AG09319 (cell line): ENCODE measurements around the gene RRP15.

Experiments
- DNase-seq: peaks from one replicate; pipeline ENCODE4 v3.0.0-alpha.2; 2010; ENCODE audit warnings: low read depth; ENCODE audit errors: extremely low read depth
- TF ChIP-seq, protein P1 (sequence below): IDR thresholded peaks from 2 replicates; pipeline ENCODE4 v1.5.1; 2011; ENCODE audit warnings: low read depth, mild to moderate bottlenecking, inconsistent platforms, low read length, moderate library complexity

Gene RRP15

DNA sequence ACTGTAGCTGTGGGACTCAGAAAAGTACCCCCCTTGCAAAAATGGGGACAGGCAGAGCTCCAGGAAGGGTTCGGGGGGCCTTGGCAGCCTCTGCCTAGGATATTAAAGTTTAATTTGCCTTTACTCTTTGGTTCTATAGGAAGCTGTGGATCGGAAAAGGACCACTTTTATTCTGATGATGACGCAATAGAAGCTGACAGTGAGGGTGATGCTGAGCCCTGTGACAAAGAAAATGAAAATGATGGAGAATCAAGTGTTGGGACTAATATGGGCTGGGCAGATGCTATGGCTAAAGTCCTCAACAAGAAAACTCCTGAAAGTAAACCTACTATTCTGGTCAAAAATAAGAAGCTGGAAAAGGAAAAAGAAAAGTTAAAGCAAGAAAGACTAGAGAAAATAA is 17.1 kb downstream of the RRP15 start:
- TF ChIP-seq, protein P1, sequence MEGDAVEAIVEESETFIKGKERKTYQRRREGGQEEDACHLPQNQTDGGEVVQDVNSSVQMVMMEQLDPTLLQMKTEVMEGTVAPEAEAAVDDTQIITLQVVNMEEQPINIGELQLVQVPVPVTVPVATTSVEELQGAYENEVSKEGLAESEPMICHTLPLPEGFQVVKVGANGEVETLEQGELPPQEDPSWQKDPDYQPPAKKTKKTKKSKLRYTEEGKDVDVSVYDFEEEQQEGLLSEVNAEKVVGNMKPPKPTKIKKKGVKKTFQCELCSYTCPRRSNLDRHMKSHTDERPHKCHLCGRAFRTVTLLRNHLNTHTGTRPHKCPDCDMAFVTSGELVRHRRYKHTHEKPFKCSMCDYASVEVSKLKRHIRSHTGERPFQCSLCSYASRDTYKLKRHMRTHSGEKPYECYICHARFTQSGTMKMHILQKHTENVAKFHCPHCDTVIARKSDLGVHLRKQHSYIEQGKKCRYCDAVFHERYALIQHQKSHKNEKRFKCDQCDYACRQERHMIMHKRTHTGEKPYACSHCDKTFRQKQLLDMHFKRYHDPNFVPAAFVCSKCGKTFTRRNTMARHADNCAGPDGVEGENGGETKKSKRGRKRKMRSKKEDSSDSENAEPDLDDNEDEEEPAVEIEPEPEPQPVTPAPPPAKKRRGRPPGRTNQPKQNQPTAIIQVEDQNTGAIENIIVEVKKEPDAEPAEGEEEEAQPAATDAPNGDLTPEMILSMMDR: no peak
- no peak for DNase-seq

DNA sequence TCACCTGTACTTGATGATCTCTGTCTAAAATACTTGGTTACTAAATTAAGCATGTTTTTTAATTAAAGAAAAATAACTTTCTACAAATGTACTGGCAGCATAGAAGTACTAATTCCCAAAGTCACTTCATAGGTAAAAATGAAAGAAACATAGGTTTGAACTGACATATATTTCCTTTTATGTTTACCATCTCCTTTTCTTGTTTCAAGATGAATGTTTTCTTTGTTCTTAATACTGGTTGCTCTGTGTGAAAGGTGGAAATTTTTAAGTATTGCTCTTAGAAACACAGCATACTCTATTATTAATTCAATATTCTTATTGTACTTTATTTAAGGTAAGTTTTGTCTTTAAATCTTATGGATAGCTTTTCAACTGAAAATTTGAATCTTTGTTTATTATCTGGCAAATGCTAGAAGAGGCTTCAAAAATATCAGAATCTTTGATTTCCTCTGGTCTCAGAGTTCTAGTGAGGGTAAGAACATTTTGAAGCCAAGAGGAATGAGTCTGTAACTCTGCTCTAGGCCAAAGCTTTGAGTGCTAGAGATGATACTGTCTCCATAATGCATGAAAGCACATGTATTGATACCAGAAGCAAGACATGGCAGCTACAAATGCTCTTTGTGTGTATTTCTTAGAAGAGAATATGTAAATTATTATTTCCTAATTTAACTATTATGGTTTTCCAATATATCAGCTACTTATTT is 18.2 kb downstream of the RRP15 start:
- DNase-seq: no peak
- TF ChIP-seq, protein P1: no peak

DNA sequence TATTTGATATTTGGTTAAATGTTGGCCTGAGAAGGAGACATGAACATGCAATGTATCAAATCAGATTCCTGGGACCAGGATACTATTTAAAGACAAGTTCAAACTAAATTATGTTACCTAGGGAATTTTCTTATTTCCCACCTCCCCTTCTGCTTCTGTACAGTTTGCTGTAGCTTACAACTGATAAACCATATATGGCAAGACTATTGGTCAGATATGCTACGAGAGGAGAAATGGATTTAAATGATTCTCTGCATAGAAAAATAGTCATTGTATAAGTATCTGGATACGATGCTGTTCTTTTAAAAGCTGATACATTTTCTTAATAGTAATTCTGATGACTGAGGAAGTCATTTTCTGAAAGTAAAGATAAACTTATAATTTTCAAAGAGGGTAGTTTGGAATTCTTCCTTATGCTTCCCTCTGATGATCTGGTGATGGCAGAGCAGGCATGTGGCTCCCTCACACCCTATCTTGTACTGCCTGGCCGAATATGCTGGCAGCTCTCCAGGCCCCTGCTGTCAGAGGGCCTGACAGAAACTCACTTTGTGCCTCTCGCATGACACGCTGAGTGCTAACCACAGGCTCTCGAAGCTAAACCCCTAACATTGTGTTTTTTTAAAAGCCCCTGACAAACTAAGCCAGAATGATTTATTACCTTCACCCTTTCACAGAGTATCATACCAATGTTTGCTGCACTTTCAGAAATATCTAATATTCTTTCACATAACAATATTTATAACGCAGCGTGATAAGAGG is 19.4 kb downstream of the RRP15 start:
- TF ChIP-seq, protein P1: no peak
- no peak for DNase-seq

DNA sequence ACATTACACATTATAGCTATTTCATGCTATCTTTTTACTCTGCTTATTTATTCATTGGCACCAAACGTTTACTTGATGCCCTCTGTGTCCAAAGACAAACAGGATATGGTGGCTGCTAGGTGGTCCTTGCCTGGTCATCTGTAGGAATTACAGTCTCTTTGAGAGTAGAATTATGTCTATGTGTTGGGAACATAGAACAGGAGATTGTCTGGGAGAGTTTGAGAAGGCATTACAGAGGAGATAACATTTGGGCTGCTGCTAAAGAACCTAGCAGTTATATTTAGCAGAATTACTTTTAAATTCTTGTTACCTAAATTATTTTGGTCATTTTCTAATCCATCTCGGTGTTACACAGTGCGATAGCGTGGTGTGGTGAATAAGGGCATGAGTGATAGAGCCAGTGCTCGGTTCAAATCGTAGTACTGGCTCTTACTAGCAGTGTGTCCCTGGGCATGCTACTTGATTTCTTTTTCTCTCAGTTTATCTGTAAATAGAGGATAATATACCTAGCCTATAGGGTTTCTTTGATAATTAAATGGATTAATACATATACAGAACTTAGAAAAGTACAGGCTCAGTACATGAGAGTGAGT is 20.5 kb downstream of the RRP15 start:
- DNase-seq: no peak
- TF ChIP-seq, protein P1: no peak

GRCh38 chr1:218312509-218312908 is 27.4 kb downstream of the RRP15 start:
- TF ChIP-seq, protein P1: no peak
- no peak for DNase-seq

DNA sequence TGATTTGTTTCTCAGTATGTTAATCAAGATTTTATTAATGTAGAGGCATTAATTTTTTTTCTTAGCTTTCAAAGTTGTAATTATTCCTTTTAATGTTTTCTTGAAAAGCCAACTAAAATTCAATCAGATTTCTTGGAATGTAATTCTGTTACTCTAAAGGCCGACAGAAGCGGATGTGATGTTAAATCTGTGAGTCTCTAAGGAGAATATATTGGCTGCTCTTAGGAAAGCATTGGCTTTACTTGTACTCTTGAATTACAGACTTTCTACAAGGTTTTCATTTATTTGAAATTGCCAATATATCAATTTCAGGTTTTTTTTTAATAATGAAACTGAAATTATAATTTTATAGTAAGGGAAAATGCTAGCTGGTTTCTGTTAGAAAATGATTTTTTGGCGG is 29.2 kb downstream of the RRP15 start:
- TF ChIP-seq, protein P1: no peak
- no peak for DNase-seq

DNA sequence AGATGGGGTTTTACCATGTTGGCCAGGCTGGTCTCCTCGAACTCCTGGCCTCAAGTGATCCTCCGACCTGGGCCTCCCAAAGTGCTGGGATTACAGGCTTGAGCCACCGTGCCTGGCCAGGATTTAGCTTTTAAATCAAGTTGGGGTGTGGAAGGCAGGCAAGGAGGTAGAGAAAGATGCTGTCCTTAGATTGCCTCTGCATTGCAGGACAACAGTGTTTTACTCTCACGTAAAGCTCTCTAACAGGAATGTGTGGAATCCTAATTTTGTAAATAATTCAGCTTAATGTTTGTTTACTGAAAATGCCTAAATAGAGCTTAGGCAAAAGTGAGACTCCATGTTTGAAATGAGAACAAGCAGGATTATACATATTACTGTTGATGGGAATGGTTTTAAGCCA is 30.5 kb downstream of the RRP15 start:
- DNase-seq: no peak
- TF ChIP-seq, protein P1: no peak
